ENCODE results near the gene PRDM1.

The PRDM1 gene

DNA sequence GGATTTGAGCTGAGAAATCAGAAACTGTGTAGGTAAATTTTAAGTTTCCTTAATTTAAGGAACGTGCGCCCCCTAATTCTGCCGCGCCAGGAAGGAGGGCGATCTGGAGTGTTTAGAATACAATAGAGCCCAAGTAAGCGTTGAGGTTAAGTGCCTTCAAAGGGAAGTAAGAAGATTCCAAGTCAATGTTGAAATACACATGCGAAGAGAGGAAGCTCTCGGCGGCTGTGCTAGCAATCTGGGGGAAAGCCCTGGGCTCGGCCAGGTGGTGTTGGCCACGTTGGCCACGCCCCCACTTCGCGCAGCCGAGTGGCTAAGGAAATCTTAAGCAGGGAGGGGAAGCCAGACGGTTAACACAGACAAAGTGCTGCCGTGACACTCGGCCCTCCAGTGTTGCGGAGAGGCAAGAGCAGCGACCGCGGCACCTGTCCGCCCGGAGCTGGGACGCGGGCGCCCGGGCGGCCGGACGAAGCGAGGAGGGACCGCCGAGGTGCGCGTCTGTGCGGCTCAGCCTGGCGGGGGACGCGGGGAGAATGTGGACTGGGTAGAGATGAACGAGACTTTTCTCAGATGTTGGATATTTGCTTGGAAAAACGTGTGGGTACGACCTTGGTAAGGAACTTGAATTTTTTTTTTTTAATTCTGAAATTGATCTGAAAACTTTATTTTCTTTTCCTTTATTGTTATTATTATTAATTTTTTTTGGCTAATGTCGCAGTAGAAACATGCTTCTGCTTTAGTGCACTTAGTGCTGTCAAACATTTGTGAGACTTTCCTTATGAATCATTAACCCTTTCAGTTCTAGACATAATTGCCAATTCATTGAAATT is at the start of gene PRDM1:
PRDM1 (plus strand) TSS at position 353 of the 830 bp plus-strand sequence; CDS start at position 571, 218 bp downstream.
- peak; percentile 90 for DNase-seq

DNA sequence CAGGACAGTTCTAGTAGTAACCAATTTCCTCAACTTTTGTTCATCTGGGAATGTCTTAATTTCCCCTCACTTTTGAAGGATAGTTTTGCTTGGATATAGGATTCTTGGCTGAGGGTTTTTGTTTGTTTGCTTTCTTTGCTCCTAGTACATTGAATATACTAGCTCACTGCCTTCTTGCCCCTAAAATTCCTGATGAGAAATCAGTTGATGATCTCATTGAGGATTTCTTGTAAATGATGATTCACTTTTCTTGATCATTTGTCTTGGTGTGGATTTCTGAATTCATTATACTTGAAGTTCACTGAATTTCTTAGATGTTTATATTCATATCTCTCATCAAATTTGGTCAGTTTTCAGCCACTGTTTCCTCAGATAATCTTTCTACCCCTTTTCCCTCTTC is 49.1 kb upstream of the PRDM1 start:
- DNase-seq = no peak

DNA sequence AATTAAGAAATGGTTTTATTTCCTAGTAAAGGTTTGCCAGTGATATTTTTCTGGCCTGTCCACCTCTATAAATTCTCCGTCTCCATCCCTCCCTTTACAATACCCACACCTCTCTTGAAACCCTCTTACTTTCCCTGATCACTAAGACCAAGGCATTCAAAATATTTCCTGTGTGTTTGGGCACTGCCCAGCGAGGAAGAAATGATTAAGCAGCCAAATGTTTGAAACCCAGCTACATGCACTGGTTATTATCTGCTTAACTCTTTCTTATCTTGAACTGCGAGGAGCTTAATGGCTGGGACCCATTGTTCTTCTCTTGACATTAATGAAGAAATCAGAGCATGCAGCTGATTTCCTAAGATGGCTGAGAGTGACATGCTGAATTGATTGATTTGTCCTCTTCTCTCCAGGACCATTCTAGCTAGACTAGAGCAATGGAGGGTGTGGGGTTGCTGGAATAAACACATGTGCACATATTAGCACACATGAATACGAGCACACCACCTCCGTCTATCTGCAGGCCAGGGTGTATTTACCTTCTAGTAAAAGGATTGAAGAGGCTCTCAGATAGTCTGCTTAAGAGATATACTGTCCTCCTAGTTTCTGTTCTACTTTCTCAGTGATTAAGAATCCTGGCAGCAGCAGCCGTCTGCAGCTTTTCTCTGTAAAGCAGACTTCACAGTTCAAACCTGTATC is 46.1 kb upstream of the PRDM1 start:
- DNase-seq = no peak

DNA sequence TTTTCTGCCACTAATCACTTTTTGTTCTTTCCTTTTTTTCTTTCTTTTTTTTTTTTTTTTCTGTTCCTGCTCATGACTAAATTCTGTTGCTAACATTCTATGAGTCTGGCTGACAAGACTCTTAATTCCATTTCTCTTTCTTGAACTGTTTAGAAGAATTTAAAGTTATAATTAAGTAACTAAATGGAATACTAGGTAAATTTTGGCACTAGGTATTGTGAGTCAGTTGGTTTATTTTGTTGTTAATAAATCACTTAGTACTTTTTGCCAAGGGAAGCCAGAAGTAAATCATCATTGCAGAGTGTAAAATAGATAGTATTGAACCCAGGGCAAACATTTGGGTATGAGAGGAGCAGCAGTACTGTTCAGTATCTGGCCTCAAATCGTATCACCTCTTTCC is 42.0 kb upstream of the PRDM1 start:
- no peak for DNase-seq

DNA sequence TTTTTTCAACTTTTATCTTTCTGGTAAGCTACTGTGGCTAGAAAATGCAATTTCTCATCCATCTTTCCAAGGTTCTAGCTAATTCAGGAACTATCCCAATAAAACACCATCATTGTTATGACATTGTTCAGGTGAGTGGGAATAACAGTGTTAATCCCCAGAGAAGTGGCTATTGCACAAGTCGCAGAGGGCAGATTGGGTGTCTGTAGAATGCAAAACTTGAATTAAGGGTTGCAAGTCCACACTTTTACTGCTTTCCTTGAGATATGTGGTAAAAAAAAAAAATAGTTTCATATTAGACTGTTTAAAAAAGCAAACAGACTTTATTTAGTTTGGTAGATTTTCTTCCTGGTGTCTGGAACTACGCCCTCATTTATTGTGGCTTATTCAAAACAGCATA is 41.1 kb upstream of the PRDM1 start:
- no peak for DNase-seq

DNA sequence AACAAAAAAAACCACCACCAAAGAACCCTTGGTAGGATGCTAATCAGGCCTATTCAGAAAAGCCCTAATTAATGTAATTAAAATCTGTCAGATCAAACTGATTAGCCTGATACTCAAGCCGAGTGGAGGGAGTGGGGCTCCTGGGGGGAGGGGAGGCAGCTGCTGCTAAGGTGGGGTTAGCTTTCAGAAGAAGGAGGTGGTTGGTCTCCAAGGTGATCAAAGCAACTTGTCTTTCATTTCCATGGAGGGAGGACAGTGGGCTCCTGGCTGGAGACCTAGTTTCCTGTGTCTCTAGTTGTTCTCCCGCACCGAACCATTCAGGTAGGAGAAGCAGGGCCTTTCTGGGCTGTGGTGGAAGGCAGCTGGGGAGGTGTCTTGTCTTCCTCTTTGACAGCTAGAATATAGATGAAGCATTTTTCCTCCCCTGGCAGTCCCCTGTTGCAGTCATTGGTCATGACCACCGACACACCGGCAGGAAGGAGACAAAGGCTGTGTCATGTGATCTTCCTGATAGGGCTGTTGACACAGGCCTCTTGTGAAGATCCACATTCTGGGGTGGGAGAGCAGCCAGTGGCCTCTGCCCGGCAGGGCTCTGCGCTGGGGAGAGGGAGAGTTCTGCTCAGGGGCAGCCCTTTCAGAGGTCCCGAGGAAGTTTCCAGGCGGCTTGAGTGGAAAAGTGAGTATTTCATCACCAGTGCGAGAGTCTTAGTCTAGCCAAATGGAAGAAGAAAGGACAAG is 39.9 kb upstream of the PRDM1 start:
- no peak for DNase-seq

DNA sequence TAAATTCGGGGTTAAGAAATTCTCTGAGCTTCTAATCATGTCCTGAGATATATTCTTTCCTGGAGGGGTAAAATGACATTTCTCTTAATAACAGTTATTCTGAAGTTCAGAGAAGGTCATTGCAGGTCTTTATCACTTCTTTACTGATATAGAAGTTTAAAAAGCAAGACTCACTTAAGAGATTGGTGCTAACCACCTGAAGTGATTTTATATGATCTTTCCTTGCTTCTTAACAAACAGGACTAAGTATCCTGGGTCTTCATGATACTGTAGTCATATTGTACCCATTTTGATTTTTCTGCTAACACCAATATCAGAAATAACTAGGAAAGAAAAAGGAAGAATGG is 39.3 kb upstream of the PRDM1 start:
- no peak for DNase-seq

DNA sequence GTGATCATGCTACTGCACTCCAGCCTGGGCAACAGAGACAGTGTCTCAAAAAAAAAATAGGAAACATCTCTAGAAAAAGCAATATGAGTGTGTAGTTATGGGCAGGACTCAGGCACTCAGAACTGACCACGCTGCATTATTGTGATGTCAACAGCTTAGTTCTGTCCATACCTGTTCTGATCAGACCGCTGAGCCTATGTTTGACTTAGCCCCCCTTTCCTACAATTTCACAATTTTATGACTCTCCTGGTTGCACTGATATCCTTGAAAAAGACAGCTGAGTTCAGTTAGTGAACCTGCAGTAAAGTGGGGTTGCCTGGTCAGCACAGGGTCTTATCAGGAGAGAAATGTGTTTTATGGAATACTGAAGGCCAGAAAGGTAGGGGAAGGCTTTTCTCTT is 37.8 kb upstream of the PRDM1 start:
- DNase-seq = no peak

DNA sequence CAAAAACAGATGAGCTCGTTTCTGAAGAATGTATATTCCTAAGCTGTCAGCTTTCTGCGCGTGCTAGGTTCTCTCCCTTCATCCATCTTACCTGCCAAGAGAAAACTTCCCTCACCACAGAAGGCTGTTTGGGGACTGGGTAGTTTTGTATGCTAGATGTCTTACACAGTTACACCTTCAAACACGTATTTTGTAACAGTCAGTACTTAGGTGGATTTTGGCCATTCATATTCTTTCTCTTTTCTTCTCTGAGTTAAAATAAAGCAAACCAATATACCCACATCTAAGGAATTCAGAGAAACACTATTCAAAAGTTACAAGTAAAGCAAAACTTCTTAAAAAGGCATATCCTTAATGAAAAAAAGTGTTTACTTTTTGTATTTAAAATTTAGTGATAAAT is 35.6 kb upstream of the PRDM1 start:
- DNase-seq = no peak

DNA sequence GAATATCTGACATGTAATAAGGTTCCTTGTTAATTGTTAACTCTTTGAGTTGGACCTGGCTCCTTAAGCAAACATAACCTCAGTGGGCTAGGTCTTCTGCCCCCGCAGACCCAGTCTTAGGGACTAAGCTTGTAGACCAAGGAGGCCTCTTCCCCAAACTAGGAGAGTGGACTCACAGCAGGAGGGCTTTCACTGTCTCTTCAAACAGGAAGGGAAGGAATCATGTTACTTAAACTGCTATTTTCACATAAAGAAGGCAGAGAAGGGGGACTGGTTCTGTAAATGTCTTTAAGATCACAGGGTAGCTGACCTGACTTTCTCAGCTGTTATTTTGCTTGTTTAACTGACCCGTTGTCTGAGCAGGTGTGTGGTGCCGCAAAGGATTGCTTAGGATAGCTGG is 34.9 kb upstream of the PRDM1 start:
- DNase-seq = no peak

DNA sequence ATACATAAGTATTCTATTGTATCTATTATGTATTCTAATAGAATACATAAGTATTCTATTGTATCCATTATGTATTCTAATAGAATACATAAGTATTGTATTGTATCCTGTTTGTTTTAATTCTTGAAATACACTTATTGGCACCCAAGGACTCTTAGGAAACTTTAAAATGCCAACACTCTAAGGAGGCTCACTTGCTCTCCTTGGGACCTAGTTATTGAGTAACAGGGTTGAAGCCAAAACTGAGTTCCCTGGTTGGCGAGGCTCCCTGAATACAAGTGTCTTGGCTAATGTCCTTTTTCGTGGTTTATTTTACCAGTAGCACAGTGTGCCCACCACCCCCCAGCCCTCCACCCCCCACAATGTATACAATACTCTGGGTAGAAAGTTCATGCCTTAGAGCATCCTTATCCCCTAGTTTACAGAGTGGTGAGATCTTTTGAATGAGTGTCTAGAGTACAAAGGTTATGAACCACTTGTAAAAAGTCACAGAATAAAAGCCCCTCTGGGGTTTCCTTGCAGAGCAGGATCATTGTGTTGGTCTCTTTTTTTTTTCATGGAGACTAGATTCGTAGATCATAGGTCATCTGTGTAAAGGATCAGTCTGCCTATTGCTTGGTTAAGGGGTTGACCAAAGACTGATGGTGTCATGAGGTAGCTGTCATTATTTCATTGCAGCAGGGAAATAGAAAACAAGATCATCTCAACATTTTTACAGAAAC is 32.5 kb upstream of the PRDM1 start:
- no peak for DNase-seq

DNA sequence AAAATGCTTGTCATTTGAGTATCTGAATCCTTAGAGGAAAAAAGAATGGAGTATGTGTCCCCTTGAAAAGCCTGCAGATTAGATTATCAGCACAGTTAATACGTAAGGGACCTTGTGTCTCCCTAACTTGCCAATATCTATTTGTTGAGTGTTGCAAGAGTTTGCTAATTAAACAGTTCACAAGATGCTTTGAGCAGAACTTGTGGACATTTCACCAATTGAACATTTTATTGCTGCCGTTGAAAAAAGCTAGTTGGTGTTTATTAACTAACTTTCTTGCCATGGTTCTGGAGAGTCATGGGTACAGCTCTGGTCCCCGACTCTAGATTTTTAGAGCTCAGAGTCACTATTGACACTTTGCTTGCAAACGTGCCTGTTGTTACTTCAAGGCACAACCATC is 30.6 kb upstream of the PRDM1 start:
- no peak for DNase-seq

DNA sequence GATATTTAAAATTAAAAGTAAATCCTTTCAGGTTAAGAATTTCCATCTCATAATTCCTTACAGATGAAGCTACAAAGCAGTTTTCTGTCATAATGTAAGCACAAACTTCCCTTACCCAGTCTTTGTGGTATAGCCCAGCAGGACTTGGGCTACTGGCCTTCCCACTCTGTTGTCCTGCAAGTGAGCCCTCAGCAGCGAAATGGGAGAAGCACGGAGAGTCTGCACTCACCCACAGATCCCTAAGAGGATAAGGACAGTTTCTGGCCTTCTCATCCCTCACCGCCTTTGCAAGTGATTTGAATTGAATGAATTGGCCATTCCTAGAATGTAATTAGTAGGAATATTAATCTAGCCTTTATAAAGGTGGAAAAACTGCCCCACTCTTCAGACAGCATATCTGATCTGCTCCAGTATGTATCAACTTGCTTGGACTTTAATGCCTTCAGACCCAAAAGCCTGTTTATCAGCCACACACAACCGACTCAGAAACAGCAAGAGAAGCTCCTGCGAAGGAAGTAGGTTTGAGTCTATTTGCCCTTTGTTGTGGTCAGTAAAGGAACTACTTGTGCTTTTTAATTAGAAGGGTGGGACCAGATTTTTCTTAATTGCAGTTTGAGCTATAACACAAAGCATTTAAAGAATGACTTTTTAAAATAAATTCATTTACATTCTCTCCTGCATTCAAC is 29.9 kb upstream of the PRDM1 start:
- DNase-seq = peak; percentile 65

DNA sequence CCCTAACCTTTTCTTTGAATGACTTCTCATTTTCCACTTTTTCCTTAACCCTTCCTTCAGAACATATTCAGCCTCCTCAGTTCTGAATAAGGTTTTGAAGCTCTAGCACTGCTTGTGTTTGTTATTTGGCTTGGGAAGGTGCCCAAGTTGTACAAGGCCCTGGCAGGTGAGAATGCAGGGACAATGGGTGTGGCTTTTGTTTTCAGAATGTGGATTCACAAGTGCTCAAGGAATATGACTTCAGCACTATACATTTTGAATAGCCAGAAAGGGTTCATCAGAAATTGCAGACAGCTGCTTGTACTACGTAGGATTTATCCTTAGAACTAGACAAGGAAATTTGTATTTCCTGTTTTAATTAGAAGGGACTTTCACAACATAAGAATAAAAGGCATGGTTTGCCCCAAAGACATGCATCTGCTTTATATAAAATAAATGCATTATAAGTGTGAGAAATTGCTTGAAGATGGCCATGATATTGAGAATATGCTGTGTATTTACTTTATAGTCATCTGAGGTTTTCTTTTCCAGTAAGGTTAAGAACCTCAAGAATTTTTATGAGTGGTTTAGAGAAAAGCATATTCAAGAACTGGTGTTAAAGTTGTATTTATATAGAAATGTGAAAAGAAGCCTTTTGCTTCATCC is 29.3 kb upstream of the PRDM1 start:
- no peak for DNase-seq

DNA sequence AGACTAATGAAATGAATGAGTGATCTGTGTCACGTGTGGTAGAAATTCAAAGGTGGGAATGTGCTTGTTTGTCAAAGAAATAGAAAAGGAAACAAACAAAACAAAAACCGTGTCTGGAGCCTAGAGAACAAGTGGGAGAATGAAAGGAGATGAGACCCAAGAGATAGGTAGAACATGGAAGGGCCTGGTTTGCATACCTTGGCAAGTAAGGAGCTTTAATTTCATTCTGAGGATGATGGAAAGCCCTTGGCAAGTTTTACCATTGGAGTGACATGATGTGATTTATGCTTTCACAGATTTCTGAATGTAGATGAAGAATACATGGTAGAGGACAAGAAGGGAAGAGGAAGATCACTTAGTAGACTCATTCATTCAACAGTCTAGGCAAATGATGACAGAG is 26.8 kb upstream of the PRDM1 start:
- no peak for DNase-seq

DNA sequence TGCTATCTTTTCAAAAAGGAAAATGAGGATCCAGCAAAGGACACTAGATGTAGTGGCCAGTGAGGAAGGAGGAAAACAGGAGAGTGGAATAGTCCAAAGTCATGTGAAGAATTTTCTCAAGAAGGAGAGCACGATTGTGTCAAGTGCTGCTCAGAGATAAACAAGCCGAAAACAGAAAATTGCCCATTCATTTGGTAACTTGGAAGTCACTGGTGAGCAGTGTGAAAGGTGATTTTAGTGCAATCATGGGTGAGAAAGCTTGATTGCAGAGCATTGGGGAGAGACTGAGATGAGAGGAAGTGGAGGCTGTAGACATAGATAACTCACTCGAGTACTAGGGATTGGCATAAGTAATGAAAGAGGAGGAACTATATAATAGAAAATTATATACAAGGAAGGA is 26.0 kb upstream of the PRDM1 start:
- DNase-seq = no peak

DNA sequence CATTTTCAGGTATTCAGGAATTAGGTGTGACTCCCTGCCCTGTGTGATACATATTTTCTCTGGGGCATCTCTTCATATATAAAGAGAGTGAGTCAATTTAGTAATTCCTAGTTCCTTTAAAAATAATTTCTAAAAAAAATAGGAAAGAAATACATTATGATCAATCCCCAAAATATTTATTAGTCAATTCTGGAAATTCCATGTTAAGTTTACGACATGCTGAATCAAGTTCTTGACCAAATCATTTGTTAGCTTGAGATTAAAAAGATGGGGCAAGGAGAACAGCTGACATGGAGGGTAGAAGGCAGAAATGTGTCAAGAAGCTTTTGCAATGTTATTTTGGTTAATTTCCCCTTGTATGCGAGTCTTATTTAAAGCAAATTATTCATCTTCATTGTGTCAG is 22.7 kb upstream of the PRDM1 start:
- DNase-seq = no peak

DNA sequence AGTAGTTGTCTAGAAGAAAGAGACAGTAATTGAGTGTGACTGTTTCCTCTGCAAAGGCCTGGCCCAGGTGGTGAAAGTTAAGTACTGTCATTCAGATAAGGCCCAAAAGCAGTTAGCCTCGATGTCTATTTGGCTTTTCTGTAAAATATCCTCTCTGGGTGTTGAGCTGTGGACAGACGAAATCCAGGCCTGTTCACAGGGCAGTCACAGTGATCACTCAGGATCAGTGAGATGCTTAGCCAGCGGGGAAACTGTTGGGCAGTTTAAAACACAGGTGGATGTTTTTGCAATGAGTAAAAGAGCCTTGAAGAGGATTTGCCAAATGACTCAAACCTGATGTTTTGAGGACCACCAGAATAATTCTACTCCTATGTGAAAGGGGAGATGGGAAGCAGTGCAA is 22.0 kb upstream of the PRDM1 start:
- DNase-seq = no peak

DNA sequence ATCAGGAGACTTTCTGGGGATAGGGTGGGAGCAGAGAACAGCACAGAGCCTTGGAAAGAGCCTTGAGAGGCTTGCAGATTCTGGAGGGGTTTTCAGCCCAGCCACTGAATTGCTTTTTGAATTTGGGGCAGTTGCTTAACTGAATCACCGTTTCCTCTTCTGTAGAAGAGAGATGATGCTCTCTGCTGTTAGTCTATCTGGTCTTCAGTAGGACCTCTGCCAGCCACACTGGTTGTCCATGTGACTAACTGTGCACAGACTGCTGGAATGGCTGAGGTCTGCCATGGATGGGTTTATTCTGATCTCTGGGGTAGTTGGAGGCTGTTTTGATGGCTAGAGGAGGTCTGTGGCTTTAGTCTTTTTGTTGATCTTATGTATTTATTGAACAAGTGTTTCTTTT is 21.4 kb upstream of the PRDM1 start:
- no peak for DNase-seq

DNA sequence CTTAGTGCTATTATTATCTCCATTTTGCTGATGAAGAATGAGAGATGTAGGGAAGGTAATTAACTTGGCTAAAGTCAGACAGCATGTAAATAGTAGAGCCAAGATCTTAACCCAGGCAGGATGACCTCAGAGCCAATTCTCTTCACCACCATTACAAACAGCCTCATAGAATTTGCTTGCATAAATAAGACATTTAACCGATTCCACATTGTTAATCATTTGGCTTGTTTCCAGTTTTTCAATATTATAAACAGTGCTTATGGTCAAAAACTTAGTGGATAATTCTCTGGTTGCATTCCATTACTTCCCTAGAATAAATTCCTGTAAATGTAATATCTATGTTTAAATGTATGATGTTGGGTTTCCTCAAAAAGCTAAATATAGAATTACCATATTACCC is 19.1 kb upstream of the PRDM1 start:
- no peak for DNase-seq

DNA sequence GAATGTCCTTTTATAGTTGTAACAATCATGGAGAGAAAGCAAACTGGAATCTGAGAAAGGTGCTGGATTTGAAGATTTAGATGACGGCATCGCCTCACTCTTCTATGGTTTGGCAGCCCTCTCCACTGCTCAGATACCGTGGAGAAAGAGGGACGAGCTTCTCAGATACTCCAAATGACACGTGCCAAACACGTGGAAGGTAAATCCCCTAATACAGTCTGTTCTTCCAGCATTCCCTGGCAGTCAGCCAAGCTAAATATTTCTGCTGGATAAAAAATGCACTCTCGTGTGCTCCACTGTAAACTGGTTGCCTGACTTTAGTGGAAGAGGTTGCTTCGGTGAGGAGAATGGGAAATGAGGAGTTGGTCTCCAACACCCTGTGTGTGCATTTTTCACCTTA is 16.7 kb upstream of the PRDM1 start:
- DNase-seq = no peak

DNA sequence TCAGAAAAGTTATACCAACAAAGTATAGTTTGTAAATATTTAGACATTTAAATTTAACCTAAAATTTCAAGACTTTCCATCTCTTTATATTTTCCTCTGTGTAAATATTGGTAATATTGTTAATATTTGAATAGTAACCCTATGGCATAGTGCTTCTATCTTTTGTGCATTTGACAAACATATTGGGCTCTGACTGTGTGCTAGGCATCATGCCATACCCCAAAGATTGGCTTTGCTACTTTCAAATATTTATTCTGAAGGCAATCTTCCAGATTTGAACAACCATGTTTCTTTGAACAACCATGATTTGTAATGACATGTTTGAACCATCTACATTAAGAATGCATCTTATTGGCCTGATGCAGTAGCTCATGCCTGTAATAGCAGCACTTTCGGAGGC is 15.5 kb upstream of the PRDM1 start:
- DNase-seq = no peak

All from CD4-positive, alpha-beta T cell treated with Interleukin-17A for 1 hour (primary cell).